A549 (cell line): ENCODE results near the gene KANSL1. TPM values are rescaled to one million over a fixed set of nuclear protein-coding genes. Genes with fewer than 3 reads are reported as not detected.

ENCODE experiments used
- ATAC-seq, 2 experiments: fragments of 200-7000 bp in 1 of 2; fragments of >200 bp in 1 of 2; cut with Nextera tagmentation in 1 of 2; cut with Tn5 transposase in 1 of 2; 3 replicates each; pipeline versions ENCODE4 v1.8.0 to v1.9.1; 2018 to 2020; ENCODE audit warnings: mild to moderate bottlenecking in 1 of 2, moderate library complexity in 1 of 2
- CTCF ChIA-PET: fragments of 300-600 bp; sonication (Branson Sonifier 250); formaldehyde crosslinking; extraction: SDS; loops from one replicate; lab custom pipeline; 2021; ENCODE audit warnings: antibody characterized with exemption, inconsistent platforms; lab: Yijun Ruan, JAX
- POLR2A ChIA-PET: fragments of 350-600 bp; formaldehyde crosslinking; extraction: SDS; loops from one replicate; lab custom pipeline; 2021; ENCODE audit warnings: antibody characterized with exemption, inconsistent platforms; lab: Yijun Ruan, JAX
- DNase-seq, 2 experiments: peaks; one replicate each; pipeline versions ENCODE4 v3.0.0 to v3.0.0-alpha.2; 2011 to 2016; ENCODE audit warnings: low read depth in 1 of 2, low spot score in 1 of 2
- FAIRE-seq: peaks from 2 replicates; lab custom pipeline; 2011; peaks lifted over from hg19 to GRCh38; lab: Jason Lieb, UNC
- H3K27ac ChIP-seq, 2 experiments: fragments of >200 bp; sonication (Bioruptor Twin); formaldehyde crosslinking; 3 replicates each; pipeline ENCODE4 v1.5.1; 2016 to 2017
- H3K4me1 ChIP-seq: fragments of >200 bp; sonication (Bioruptor Twin); formaldehyde crosslinking; 3 replicates; pipeline ENCODE4 v1.6.1; 2016
- H3K4me2 ChIP-seq: fragments of >200 bp; sonication (Bioruptor Twin); formaldehyde crosslinking; 3 replicates; pipeline ENCODE4 v1.6.1; 2016
- H3K4me3 ChIP-seq: fragments of >200 bp; sonication (Bioruptor Twin); formaldehyde crosslinking; 3 replicates; pipeline ENCODE4 v1.5.1; 2016
- H3K9me3 ChIP-seq: fragments of >200 bp; sonication (Bioruptor Twin); formaldehyde crosslinking; 3 replicates; pipeline ENCODE4 v1.6.1; 2016
- BHLHE40 ChIP-seq: IDR thresholded peaks from 2 replicates; pipeline ENCODE4 v1.6.1; 2012; ENCODE audit warnings: low read depth, low read length, inconsistent platforms
- CBX8 ChIP-seq: fragments of 200-600 bp; sonication (generic); IDR thresholded peaks from 2 replicates; pipeline ENCODE4 v1.6.1; 2016
- CHD4 ChIP-seq: fragments of 200-600 bp; sonication (generic); IDR thresholded peaks from 2 replicates; pipeline ENCODE4 v1.6.1; 2016; ENCODE audit warnings: antibody characterized with exemption, mild to moderate bottlenecking, borderline replicate concordance
- E2F6 ChIP-seq: IDR thresholded peaks from 2 replicates; pipeline ENCODE4 v1.6.1; 2012; ENCODE audit warnings: low read depth, borderline replicate concordance
- EHF ChIP-seq: fragments of 250-450 bp; sonication (Bioruptor Pico); IDR thresholded peaks from 2 replicates; pipeline ENCODE4 v1.5.0; 2020; ENCODE audit warnings: mild to moderate bottlenecking
- EHMT2 ChIP-seq: fragments of 200-600 bp; sonication (generic); IDR thresholded peaks from 2 replicates; pipeline ENCODE4 v1.6.1; 2016; ENCODE audit warnings: antibody characterized with exemption, low read depth, mild to moderate bottlenecking, moderate library complexity
- ELK1 ChIP-seq: fragments of 150-350 bp; IDR thresholded peaks from 2 replicates; pipeline ENCODE4 v1.6.1; 2014; ENCODE audit warnings: low read depth, mild to moderate bottlenecking, low read length
- EP300 ChIP-seq, 2 experiments: fragments of >200 bp; sonication (Bioruptor Twin); formaldehyde crosslinking; IDR thresholded peaks; 2 replicates in 1 of 2; 3 replicates in 1 of 2; pipeline ENCODE4 v1.6.1; 2016 to 2017
- ESRRA ChIP-seq: fragments of 150-350 bp; IDR thresholded peaks from 2 replicates; pipeline ENCODE4 v1.6.1; 2014; ENCODE audit warnings: mild to moderate bottlenecking, low read length, borderline replicate concordance
- FOSL2 ChIP-seq, 2 experiments: fragments of 450-650 bp in 1 of 2; fragments of >200 bp in 1 of 2; sonication (Bioruptor Twin) in 1 of 2; formaldehyde crosslinking; IDR thresholded peaks; 2 replicates each; pipeline versions ENCODE4 v1.5.0 to v1.6.1; 2016 to 2020; ENCODE audit warnings: mild to moderate bottlenecking in 1 of 2, moderate library complexity in 1 of 2
- FOXS1 ChIP-seq: fragments of 250-450 bp; sonication (Bioruptor Pico); IDR thresholded peaks from 2 replicates; pipeline ENCODE4 v1.5.0; 2020; ENCODE audit warnings: mild to moderate bottlenecking, moderate library complexity
- GATA3 ChIP-seq: IDR thresholded peaks from 2 replicates; pipeline ENCODE4 v1.6.1; 2012; ENCODE audit warnings: borderline replicate concordance
- HES2 ChIP-seq: fragments of >200 bp; sonication (Bioruptor Twin); formaldehyde crosslinking; IDR thresholded peaks from 2 replicates; pipeline ENCODE4 v1.6.1; 2016
- HOXB5 ChIP-seq: fragments of 250-450 bp; sonication (Bioruptor Pico); IDR thresholded peaks from 2 replicates; pipeline ENCODE4 v1.5.0; 2020; ENCODE audit warnings: mild to moderate bottlenecking, moderate library complexity
- JUN ChIP-seq, 2 experiments: fragments of >200 bp; sonication (Bioruptor Twin); formaldehyde crosslinking; IDR thresholded peaks; 2 replicates in 1 of 2; 3 replicates in 1 of 2; pipeline ENCODE4 v1.6.1; 2016 to 2017
- KDM5A ChIP-seq: fragments of 200-600 bp; sonication (generic); IDR thresholded peaks from 2 replicates; pipeline ENCODE4 v1.6.1; 2016; ENCODE audit warnings: antibody characterized with exemption, mild to moderate bottlenecking
- MAFK ChIP-seq: fragments of 450-650 bp; IDR thresholded peaks from 2 replicates; pipeline ENCODE4 v1.6.1; 2014; ENCODE audit not compliant: partially characterized antibody
- MAZ ChIP-seq: fragments of 150-350 bp; IDR thresholded peaks from 2 replicates; pipeline ENCODE4 v1.6.1; 2014; ENCODE audit warnings: antibody characterized with exemption, low read depth, low read length, borderline replicate concordance
- NFE2L2 ChIP-seq: fragments of 150-350 bp; conservative IDR thresholded peaks from 2 replicates; pipeline ENCODE4 v1.6.1; 2014; ENCODE audit warnings: low read length
- NPAS2 ChIP-seq: fragments of 250-450 bp; sonication (Bioruptor Pico); IDR thresholded peaks from 2 replicates; pipeline ENCODE4 v1.8.0; 2022; ENCODE audit warnings: mild to moderate bottlenecking, moderate library complexity, borderline replicate concordance
- POLR2A ChIP-seq: IDR thresholded peaks from 2 replicates; pipeline ENCODE4 v1.6.1; 2012; ENCODE audit warnings: mild to moderate bottlenecking, low read length
- RARB ChIP-seq: fragments of 250-450 bp; sonication (Bioruptor Pico); IDR thresholded peaks from 2 replicates; pipeline ENCODE4 v1.8.0; 2021; ENCODE audit warnings: mild to moderate bottlenecking, moderate library complexity
- REST ChIP-seq: fragments of 200-600 bp; sonication (generic); IDR thresholded peaks from 2 replicates; pipeline ENCODE4 v1.6.1; 2016; ENCODE audit warnings: antibody characterized with exemption, mild to moderate bottlenecking, moderate library complexity
- TFCP2L1 ChIP-seq: fragments of 250-450 bp; sonication (Bioruptor Pico); IDR thresholded peaks from 2 replicates; pipeline ENCODE4 v1.5.0; 2021; ENCODE audit warnings: mild to moderate bottlenecking
- TP53 ChIP-seq: fragments of 250-450 bp; sonication (Bioruptor Pico); IDR thresholded peaks from 2 replicates; pipeline ENCODE4 v1.5.0; 2021; ENCODE audit warnings: mild to moderate bottlenecking, moderate library complexity
- USF2 ChIP-seq: fragments of 450-650 bp; IDR thresholded peaks from 2 replicates; pipeline ENCODE4 v1.6.1; 2014; ENCODE audit warnings: antibody characterized with exemption
- ZFP36 ChIP-seq: fragments of 450-650 bp; IDR thresholded peaks from 2 replicates; pipeline ENCODE4 v1.6.1; 2014; ENCODE audit warnings: borderline replicate concordance; ENCODE audit not compliant: partially characterized antibody
- ZSCAN20 ChIP-seq: fragments of 250-450 bp; sonication (Bioruptor Pico); IDR thresholded peaks from 2 replicates; pipeline ENCODE4 v1.8.0; 2022; ENCODE audit warnings: mild to moderate bottlenecking, moderate library complexity
- WGBS: methylation state at CpG from one replicate; pipeline ENCODE4 v1.1.6; 2017; ENCODE audit errors: missing lambda C conversion rate; 5-methylcytosine and 5-hydroxymethylcytosine counted together
- polyA plus RNA-seq, 4 experiments: library from polyadenylated mRNA; depleted of rRNA in 3 of 4; stranded (reverse); fragments of >200 nt; fragmentation: RNase III in 1 of 4; extraction: RNeasy Plus Mini Kit Qiagen cat#74134 plus additional on column Dnase treatment in 1 of 4; gene quantifications; 2 replicates in 3 of 4; 3 replicates in 1 of 4; pipeline ENCODE4 v1.2.3, GENCODE V29; 2011 to 2017

KANSL1 gene
- polyA plus RNA-seq, 2 of the 4 experiments (the other 2 are of a cell fraction), result 22.6 to 27.9 TPM

- DNase-seq, result no peak
- no peak for FAIRE-seq
- ChIA-PET POLR2A (no interaction called here), CTCF (interaction anchor here (1.2 to 9.4 kb wide), 5 partner anchors 10 to 161 kb away, joined by 3 to 183 read pairs (median 4); partner anchors contain the start of gene KANSL1)
- TF ChIP-seq RARB (CRISPR knock-in tag) (no peak), NFE2L2 (no peak), E2F6 (no peak), FOSL2 (IDR thresholded peaks at IDR 0.05) (no peak), FOSL2 (CRISPR knock-in tag; IDR thresholded peaks at IDR 0.05) (no peak), HES2 (no peak), NPAS2 (CRISPR knock-in tag) (no peak), ELK1 (no peak), TP53 (CRISPR knock-in tag) (no peak), ESRRA (no peak), FOXS1 (no peak)
- no peak for ATAC-seq
- Histone ChIP-seq H3K9me3 (no peaks in the 10 kb centered on the region), H3K4me1 (peaks cover 39% of the 10 kb centered on the region), H3K27ac (no peak overlapping the region), H3K4me2 (no peak overlapping the region), H3K4me3 (no peak overlapping the region)
- WGBS, result 94% methylated on average over 8 of the region's 8 CpGs
These were observed 145.4 kb downstream of the KANSL1 start for GRCh38 chr17:46047856-46048255.

- Histone ChIP-seq H3K4me2 (no peak overlapping the region), H3K9me3 (no peaks in the 10 kb centered on the region), H3K4me1 (peaks cover 37% of the 10 kb centered on the region), H3K4me3 (no peak overlapping the region), H3K27ac (no peak overlapping the region)
- no peak for TF ChIP-seq USF2
- no peak for TF ChIP-seq TFCP2L1 (CRISPR knock-in tag)
- no peak for TF ChIP-seq FOXS1
- no peak for TF ChIP-seq ZFP36
- no peak for TF ChIP-seq JUN (IDR thresholded peaks at IDR 0.05)
- TF ChIP-seq CBX8, result no peak
- no peak for TF ChIP-seq BHLHE40
- no peak for TF ChIP-seq NPAS2 (CRISPR knock-in tag)
- TF ChIP-seq CHD4, result no peak
- TF ChIP-seq EP300 (IDR thresholded peaks at IDR 0.05), result no peak
- no peak for TF ChIP-seq KDM5A
- TF ChIP-seq TP53 (CRISPR knock-in tag), result no peak
- ATAC-seq, result no peak
- ChIA-PET CTCF (interaction anchor here (0.9 to 9.4 kb wide), 9 partner anchors 11 to 165 kb away, joined by 3 to 183 read pairs (median 4); partner anchors contain the start of gene KANSL1), POLR2A (no interaction called here)
- WGBS, result 96% methylated on average over 5 of the region's 5 CpGs
- no peak for FAIRE-seq
- DNase-seq, result no peak
These were observed 145.8 kb downstream of the KANSL1 start for GRCh38 chr17:46047398-46047797.

GRCh38 chr17:46046957-46047356 lies 146.3 kb downstream of the KANSL1 start:
- no peak for DNase-seq
- Histone ChIP-seq H3K4me3 (no peak overlapping the region), H3K4me1 (peaks cover 33% of the 10 kb centered on the region), H3K27ac (no peak overlapping the region), H3K9me3 (no peaks in the 10 kb centered on the region), H3K4me2 (no peak overlapping the region)
- no peak for FAIRE-seq
- ChIA-PET POLR2A (no interaction called here), CTCF (interaction anchor here (0.6 to 9.4 kb wide), 9 partner anchors 11 to 166 kb away, joined by 3 to 183 read pairs (median 4); partner anchors contain the start of gene KANSL1)
- WGBS, result 80% methylated on average over 1 of the region's 1 CpG
- ATAC-seq, result no peak
- TF ChIP-seq POLR2A (no peak), CBX8 (no peak), MAZ (no peak), REST (no peak), EHF (no peak), GATA3 (no peak), ZSCAN20 (CRISPR knock-in tag) (no peak), HOXB5 (no peak), MAFK (no peak), ZFP36 (no peak), KDM5A (no peak), ELK1 (no peak), EHMT2 (no peak), TP53 (CRISPR knock-in tag) (no peak)
